H9 (cell line): ENCODE data around the gene SMARCC1. TPM values are rescaled to one million over a fixed set of nuclear protein-coding genes. Genes with fewer than 3 reads are reported as not detected.

Experiments used
- DNase-seq: peaks from one replicate; pipeline ENCODE4 v3.0.0-alpha.2; 2017
- H2AFZ ChIP-seq: one replicate; pipeline ENCODE4 v1.6.1; 2013; ENCODE audit warnings: mild to moderate bottlenecking, low read length, control low read depth, moderate library complexity
- H2AK5ac ChIP-seq: 2 replicates; pipeline ENCODE4 v1.6.1; 2013; ENCODE audit warnings: low read length, control low read depth, mixed read lengths; ENCODE audit not compliant: insufficient read length
- H2BK120ac ChIP-seq: one replicate; pipeline ENCODE4 v1.6.1; 2013; ENCODE audit warnings: low read depth, mild to moderate bottlenecking, low read length, control low read depth, inconsistent platforms; ENCODE audit not compliant: poor library complexity, severe bottlenecking
- H2BK12ac ChIP-seq: 2 replicates; pipeline ENCODE4 v1.6.1; 2013; ENCODE audit warnings: low read length, control low read depth, mixed read lengths, low read depth; ENCODE audit not compliant: insufficient read length
- H2BK15ac ChIP-seq: 2 replicates; pipeline ENCODE4 v1.6.1; 2013; ENCODE audit warnings: low read depth, low read length, control low read depth
- H2BK20ac ChIP-seq: one replicate; pipeline ENCODE4 v1.6.1; 2013; ENCODE audit warnings: low read depth, mild to moderate bottlenecking, low read length, control low read depth, inconsistent platforms; ENCODE audit not compliant: poor library complexity, severe bottlenecking
- H2BK5ac ChIP-seq: 2 replicates; pipeline ENCODE4 v1.6.1; 2013; ENCODE audit warnings: low read length, control low read depth, mixed read lengths; ENCODE audit not compliant: insufficient read length
- H3K14ac ChIP-seq: 2 replicates; pipeline ENCODE4 v1.6.1; 2013; ENCODE audit warnings: low read length, control low read depth; ENCODE audit not compliant: insufficient read depth
- H3K18ac ChIP-seq: 2 replicates; pipeline ENCODE4 v1.6.1; 2013; ENCODE audit warnings: low read depth, mild to moderate bottlenecking, mixed read lengths, low read length, control low read depth; ENCODE audit not compliant: insufficient read length
- H3K23ac ChIP-seq: 2 replicates; pipeline ENCODE4 v1.6.1; 2013; ENCODE audit warnings: low read length, control low read depth, mixed read lengths, low read depth; ENCODE audit not compliant: insufficient read length
- H3K23me2 ChIP-seq: 2 replicates; pipeline ENCODE4 v1.6.1; 2013; ENCODE audit warnings: low read depth, mild to moderate bottlenecking, mixed read lengths, low read length, control low read depth; ENCODE audit not compliant: insufficient read length, poor library complexity, severe bottlenecking
- H3K27ac ChIP-seq: 2 replicates; pipeline ENCODE4 v1.5.1; 2013; ENCODE audit warnings: low read length, control low read depth, mixed read lengths, low read depth; ENCODE audit not compliant: insufficient read length
- H3K27me3 ChIP-seq: 2 replicates; pipeline ENCODE4 v1.6.1; 2013; ENCODE audit warnings: low read length, control low read depth, inconsistent platforms; ENCODE audit not compliant: insufficient read depth
- H3K4ac ChIP-seq: 2 replicates; pipeline ENCODE4 v1.6.1; 2013; ENCODE audit warnings: low read depth, mild to moderate bottlenecking, control low read depth, inconsistent platforms, low read length, moderate library complexity
- H3K4me1 ChIP-seq: 2 replicates; pipeline ENCODE4 v1.6.1; 2013; ENCODE audit warnings: low read length, control low read depth, inconsistent platforms; ENCODE audit not compliant: insufficient read depth
- H3K4me2 ChIP-seq: 2 replicates; pipeline ENCODE4 v1.6.1; 2013; ENCODE audit warnings: low read length, control low read depth, mixed read lengths; ENCODE audit not compliant: insufficient read length, insufficient read depth
- H3K56ac ChIP-seq: 2 replicates; pipeline ENCODE4 v1.6.1; 2013; ENCODE audit warnings: low read depth, mild to moderate bottlenecking, mixed read lengths, low read length, control low read depth; ENCODE audit not compliant: insufficient read length
- H3K79me1 ChIP-seq: 2 replicates; pipeline ENCODE4 v1.6.1; 2013; ENCODE audit warnings: low read depth, mild to moderate bottlenecking, moderate library complexity, low read length, control low read depth, inconsistent platforms; ENCODE audit not compliant: insufficient read depth, poor library complexity, severe bottlenecking
- H3K79me2 ChIP-seq: 2 replicates; pipeline ENCODE4 v1.6.1; 2013; ENCODE audit warnings: low read length, control low read depth, inconsistent platforms; ENCODE audit not compliant: insufficient read depth
- H3K9ac ChIP-seq: 2 replicates; pipeline ENCODE4 v1.6.1; 2013; ENCODE audit warnings: low read length, control low read depth, mixed read lengths; ENCODE audit not compliant: insufficient read length; ENCODE audit errors: extremely low read depth
- H3K9me3 ChIP-seq: one replicate; pipeline ENCODE4 v1.6.1; 2013; ENCODE audit warnings: low read depth, low read length, inconsistent platforms; ENCODE audit not compliant: control insufficient read depth
- H3T11ph ChIP-seq: one replicate; pipeline ENCODE4 v1.6.1; 2013; ENCODE audit warnings: mild to moderate bottlenecking, low read length, control low read depth, inconsistent platforms
- H4K20me1 ChIP-seq: one replicate; pipeline ENCODE4 v1.6.1; 2013; ENCODE audit not compliant: control insufficient read depth, insufficient read length, insufficient read depth
- H4K5ac ChIP-seq: 2 replicates; pipeline ENCODE4 v1.6.1; 2013; ENCODE audit warnings: low read depth, mild to moderate bottlenecking, mixed read lengths, low read length, control low read depth; ENCODE audit not compliant: insufficient read length
- H4K8ac ChIP-seq: replicated peaks from 2 replicates; pipeline ENCODE4 v1.6.1; 2013; ENCODE audit warnings: low read length, control low read depth, mixed read lengths, low read depth; ENCODE audit not compliant: insufficient read length
- H4K91ac ChIP-seq: 2 replicates; pipeline ENCODE4 v1.6.1; 2013; ENCODE audit warnings: low read depth, mild to moderate bottlenecking, moderate library complexity, mixed read lengths, low read length, control low read depth; ENCODE audit not compliant: insufficient read length
- H3K27ac Mint-ChIP-seq, 3 experiments: 2 replicates in 2 of 3; 3 replicates in 1 of 3; pipeline ENCODE4 v1.8.0; 2020 to 2021; ENCODE audit warnings: mixed read lengths in 3 of 3, mild to moderate bottlenecking in 1 of 3, moderate library complexity in 1 of 3
- H3K27me3 Mint-ChIP-seq: 2 replicates; pipeline ENCODE4 v1.8.0; 2021; ENCODE audit warnings: low read depth, mild to moderate bottlenecking, moderate library complexity, mixed read lengths
- H3K36me3 Mint-ChIP-seq, 3 experiments: 2 replicates in 2 of 3; 3 replicates in 1 of 3; pipeline ENCODE4 v1.8.0; 2020 to 2021; ENCODE audit warnings: low read depth in 3 of 3, mixed read lengths in 3 of 3; ENCODE audit not compliant: insufficient read depth in 1 of 3
- H3K4me1 Mint-ChIP-seq, 2 experiments: 2 replicates each; pipeline ENCODE4 v1.8.0; 2020; ENCODE audit warnings: mixed read lengths in 2 of 2
- H3K4me3 Mint-ChIP-seq, 2 experiments: 2 replicates in 1 of 2; 3 replicates in 1 of 2; pipeline ENCODE4 v1.8.0; 2020 to 2021; ENCODE audit warnings: mild to moderate bottlenecking in 2 of 2, mixed read lengths in 2 of 2, moderate library complexity in 1 of 2
- H3K9me3 Mint-ChIP-seq, 2 experiments: 2 replicates in 1 of 2; 3 replicates in 1 of 2; pipeline ENCODE4 v1.8.0; 2020; ENCODE audit warnings: mild to moderate bottlenecking in 2 of 2, mixed read lengths in 2 of 2, moderate library complexity in 1 of 2
- CTCF ChIP-seq: fragments of 200-600 bp; sonication (generic); conservative IDR thresholded peaks from 3 replicates; pipeline ENCODE4 v1.8.0; 2021; ENCODE audit warnings: antibody characterized with exemption, mild to moderate bottlenecking
- WGBS: extraction: QIAGEN DNeasy Blood & Tissue Kit; methylation state at CpG from one replicate; pipeline ENCODE4 v1.1.7; 2013; ENCODE audit warnings: missing lambda C conversion rate, low lambda C conversion rate, mixed read lengths; ENCODE audit not compliant: insufficient read length; ENCODE audit errors: extremely low coverage; 5-methylcytosine and 5-hydroxymethylcytosine counted together
- total RNA-seq: library from RNA; stranded (reverse); gene quantifications from 2 replicates; pipeline ENCODE4 v1.2.1, GENCODE V29; 2021

Gene SMARCC1
- total RNA-seq, 1 experiment from 2014 or later: 274 TPM

GRCh38 chr3:47579875-47580274 is 201.8 kb downstream of the SMARCC1 start:
- H3K23me2 ChIP-seq: peaks cover 11% of the 10 kb centered on the region
- H2AK5ac ChIP-seq: no peak overlapping the region
- no peaks in the 10 kb centered on the region for H3K79me1 ChIP-seq
- no peak for DNase-seq
- H3K4me1 Mint-ChIP-seq: peaks cover 12 to 19% of the 10 kb centered on the region in 2 experiments
- H3K4me2 ChIP-seq: no peak overlapping the region
- no peak overlapping the region for H4K91ac ChIP-seq
- no peak overlapping the region for H2AFZ ChIP-seq
- H2BK15ac ChIP-seq: no peak overlapping the region
- H3K36me3 Mint-ChIP-seq: peaks cover 0 to 6% (median 2%) of the 10 kb centered on the region in 3 experiments; a peak in 3 of 7 replicates
- peaks cover 61% of the 10 kb centered on the region for H3K27me3 Mint-ChIP-seq
- no peak overlapping the region for H3T11ph ChIP-seq
- no peak overlapping the region for H3K56ac ChIP-seq
- H2BK12ac ChIP-seq: no peak overlapping the region
- no CpG with 5 or more reads among the region's 2 CpGs for WGBS
- no peak overlapping the region for H4K8ac ChIP-seq
- H4K5ac ChIP-seq: no peak overlapping the region
- no peak for TF ChIP-seq CTCF
- no peak overlapping the region for H2BK5ac ChIP-seq
- H2BK120ac ChIP-seq: no peak overlapping the region
- no peak overlapping the region for H3K14ac ChIP-seq
- no peak overlapping the region for H3K27ac ChIP-seq
- H3K9me3 ChIP-seq: no peaks in the 10 kb centered on the region
- H3K9ac ChIP-seq: no peak overlapping the region
- H3K4me3 Mint-ChIP-seq: peak overlapping the region in 1 of 2 experiments; percentile 71; a peak in 2 of 5 replicates
- H3K79me2 ChIP-seq: no peaks in the 10 kb centered on the region
- no peaks in the 10 kb centered on the region; a peak in 1 of 5 replicates for H3K9me3 Mint-ChIP-seq
- no peak overlapping the region for H2BK20ac ChIP-seq
- peaks cover 13% of the 10 kb centered on the region; the same call in 1 of the 2 replicates for H3K27me3 ChIP-seq
- H3K4ac ChIP-seq: no peak overlapping the region
- H3K27ac Mint-ChIP-seq: no peak overlapping the region
- H4K20me1 ChIP-seq: no peaks in the 10 kb centered on the region
- H3K4me1 ChIP-seq: no peaks in the 10 kb centered on the region
- H3K18ac ChIP-seq: no peak overlapping the region
- H3K23ac ChIP-seq: no peak overlapping the region
